HTR-8/SVneo (cell line): ENCODE data around the gene EYS.
"Not testable (repeated sequence)": the region's sequence is repeated elsewhere in the genome, so short reads cannot be mapped to it uniquely, and the experiment has no call there.

Experiments
- DNase-seq: peaks from one replicate; pipeline ENCODE4 v3.0.0; 2011; ENCODE audit warnings: low spot score, mixed read lengths; ENCODE audit not compliant: insufficient read length
- FAIRE-seq: peaks from 2 replicates; lab custom pipeline; 2011; peaks lifted over from hg19 to GRCh38; lab: Jason Lieb, UNC

EYS gene

GRCh38 chr6:64290867-64291266 lies 1416.2 kb downstream of the EYS start:
- DNase-seq (no peak), FAIRE-seq (no peak)

- no peak for FAIRE-seq
- no peak for DNase-seq
These were observed 1417.1 kb downstream of the EYS start for GRCh38 chr6:64289931-64290330.

- DNase-seq: no peak
These were observed 1418.7 kb downstream of the EYS start for GRCh38 chr6:64288351-64288750.

GRCh38 chr6:64281167-64281566 lies 1425.9 kb downstream of the EYS start:
- DNase-seq (no peak), FAIRE-seq (no peak)

More at GRCh38 chr6:64288351-64288750, 1418.7 kb downstream of the EYS start:
- no peak for FAIRE-seq

GRCh38 chr6:64280569-64280968 lies 1426.5 kb downstream of the EYS start:
- FAIRE-seq (no peak), DNase-seq (no peak)

- FAIRE-seq (no peak), DNase-seq (no peak)
These were observed 1436.9 kb downstream of the EYS start for GRCh38 chr6:64270083-64270482.

GRCh38 chr6:64266351-64266821 lies 1440.6 kb downstream of the EYS start:
- DNase-seq (no peak), FAIRE-seq (no peak)

GRCh38 chr6:64263778-64264177 lies 1443.2 kb downstream of the EYS start:
- FAIRE-seq (no peak), DNase-seq (no peak)

GRCh38 chr6:64259372-64259771 lies 1447.7 kb downstream of the EYS start:
- DNase-seq (no peak), FAIRE-seq (no peak)

- no peak for DNase-seq
- FAIRE-seq: no peak
These were observed 1448.3 kb downstream of the EYS start for GRCh38 chr6:64258752-64259151.

GRCh38 chr6:64258302-64258701 lies 1448.7 kb downstream of the EYS start:
- DNase-seq: no peak
- no peak for FAIRE-seq

- DNase-seq (no peak), FAIRE-seq (no peak)
These were observed 1449.4 kb downstream of the EYS start for GRCh38 chr6:64257586-64257985.

GRCh38 chr6:64256483-64256882 lies 1450.5 kb downstream of the EYS start:
- no peak for FAIRE-seq
- DNase-seq: no peak

GRCh38 chr6:64255000-64255399 lies 1452.0 kb downstream of the EYS start:
- no peak for FAIRE-seq

GRCh38 chr6:64254558-64254957 lies 1452.5 kb downstream of the EYS start:
- DNase-seq (no peak), FAIRE-seq (no peak)

More at GRCh38 chr6:64255000-64255399, 1452.0 kb downstream of the EYS start:
- DNase-seq: no peak

- DNase-seq (no peak), FAIRE-seq (no peak)
These were observed 1454.8 kb downstream of the EYS start for GRCh38 chr6:64252256-64252655.

- FAIRE-seq: no peak
- DNase-seq: peak; percentile 10
These were observed 1456.9 kb downstream of the EYS start for GRCh38 chr6:64250126-64250525.

- DNase-seq (no peak), FAIRE-seq (no peak)
These were observed 1457.9 kb downstream of the EYS start for GRCh38 chr6:64249115-64249514.

- DNase-seq (no peak), FAIRE-seq (no peak)
These were observed 1463.4 kb downstream of the EYS start for GRCh38 chr6:64243618-64244017.

GRCh38 chr6:64238908-64239307 lies 1468.1 kb downstream of the EYS start:
- not testable (repeated sequence) for FAIRE-seq, DNase-seq

- FAIRE-seq (no peak), DNase-seq (peak; percentile 13)
These were observed 1469.0 kb downstream of the EYS start for GRCh38 chr6:64238071-64238470.

GRCh38 chr6:64233746-64234145 lies 1473.3 kb downstream of the EYS start:
- FAIRE-seq (no peak), DNase-seq (no peak)

- FAIRE-seq: no peak
- DNase-seq: no peak
These were observed 1475.1 kb downstream of the EYS start for GRCh38 chr6:64231928-64232327.
